Right lobe of liver (tissue), 6 donors: ENCODE results near the gene PCLO. TPM values are rescaled to one million over a fixed set of nuclear protein-coding genes. Genes with fewer than 3 reads are reported as not detected.
"Not testable (repeated sequence)": the region's sequence is repeated elsewhere in the genome, so short reads cannot be mapped to it uniquely, and the experiment has no call there.

Source experiments
- ATAC-seq, 4 donors: fragments of 200-7000 bp; cut with Tn5 transposase; one replicate each; pipeline ENCODE4 v1.9.1; 2020; ENCODE audit warnings: mild to moderate bottlenecking in 4 of 4, moderate library complexity in 4 of 4
- DNase-seq, 3 donors: peaks; one replicate each; pipeline ENCODE4 v3.0.0-alpha.2; 2020
- H3K27ac ChIP-seq, 3 donors: fragments of 200-600 bp; one replicate each; pipeline ENCODE4 v1.8.0; 2022
- H3K27me3 ChIP-seq, 2 donors: fragments of 200-600 bp; one replicate each; pipeline ENCODE4 v1.8.0; 2022
- H3K36me3 ChIP-seq, 4 donors: fragments of 200-600 bp; sonication (generic) in 1 of 4; one replicate each; pipeline versions ENCODE4 v1.5.1 to v1.8.0; 2017 to 2022; ENCODE audit warnings: control low read depth in 1 of 4
- H3K4me1 ChIP-seq, 4 donors: fragments of 200-600 bp; sonication (generic) in 1 of 4; one replicate each; pipeline versions ENCODE4 v1.5.1 to v1.8.0; 2017 to 2022; ENCODE audit warnings: control low read depth in 1 of 4
- H3K4me3 ChIP-seq, 3 donors: fragments of 200-600 bp; one replicate each; pipeline ENCODE4 v1.8.0; 2022
- H3K9me3 ChIP-seq, 4 donors: fragments of 200-600 bp; sonication (generic) in 1 of 4; one replicate each; pipeline versions ENCODE4 v1.5.1 to v1.8.0; 2017 to 2022; ENCODE audit warnings: control low read depth in 1 of 4
- POLR2A ChIP-seq: fragments of 450-650 bp; IDR thresholded peaks from one replicate; pipeline ENCODE4 v1.6.1; 2017; ENCODE audit warnings: antibody characterized with exemption, mild to moderate bottlenecking
- WGBS: methylation state at CpG from one replicate; pipeline ENCODE4 v1.1.6; 2018; ENCODE audit warnings: low coverage, low lambda C conversion rate; ENCODE audit not compliant: insufficient coverage; ENCODE audit errors: missing lambda C conversion rate; 5-methylcytosine and 5-hydroxymethylcytosine counted together
- intact Hi-C, 2 donors: fragments of 100-400 bp; cut with DNase I; formaldehyde crosslinking; loops; one replicate each; pipeline versions ENCODE4 v1.11.2 to v1.14.1; 2022
- total RNA-seq, 6 experiments: library from RNA; depleted of rRNA in 2 of 6; stranded (reverse); fragments of >200 nt in 2 of 6; fragmentation: NEBNext Ultra II Directional in 3 of 6; extraction: Animal tissue kit (Norgen Biotek cat#: 25700) in 3 of 6; gene quantifications; one replicate each; pipeline versions ENCODE4 v1.1.0 to v1.2.4, GENCODE V29; 2016 to 2023
- TF ChIP-seq, protein P1 (sequence below), 4 donors: fragments of 200-600 bp in 3 of 4; fragments of 450-650 bp in 1 of 4; IDR thresholded peaks; one replicate each; pipeline versions ENCODE4 v1.5.1 to v1.8.0; 2016 to 2022; ENCODE audit warnings: antibody characterized with exemption in 4 of 4, mild to moderate bottlenecking in 2 of 4
- donor health status: DM: no; HTN: yes; CAD: no.
- donor health status: DM: no; HTN: no; CAD: no.
- donor health status: DM: no; HTN: no; CAD: no.
- donor health status: DM: no; HTN: yes; CAD: no.
- donor health status: DM: no; HTN: yes; CAD: no.

PCLO gene
- total RNA-seq, 6 experiments from 2014 or later = 0.22 to 1.1 (median 0.33) TPM

GRCh38 chr7:83040484-83040883, 122.2 kb downstream of the PCLO start:
- Histone ChIP-seq H3K9me3 (no peaks in the 10 kb centered on the region), H3K4me1 (no peaks in the 10 kb centered on the region), H3K36me3 (no peaks in the 10 kb centered on the region), H3K4me3 (no peak overlapping the region), H3K27me3 (no peaks in the 10 kb centered on the region), H3K27ac (no peak overlapping the region)
- intact Hi-C loops = no loop called here
- TF ChIP-seq POLR2A = no peak
- TF ChIP-seq, protein P1, sequence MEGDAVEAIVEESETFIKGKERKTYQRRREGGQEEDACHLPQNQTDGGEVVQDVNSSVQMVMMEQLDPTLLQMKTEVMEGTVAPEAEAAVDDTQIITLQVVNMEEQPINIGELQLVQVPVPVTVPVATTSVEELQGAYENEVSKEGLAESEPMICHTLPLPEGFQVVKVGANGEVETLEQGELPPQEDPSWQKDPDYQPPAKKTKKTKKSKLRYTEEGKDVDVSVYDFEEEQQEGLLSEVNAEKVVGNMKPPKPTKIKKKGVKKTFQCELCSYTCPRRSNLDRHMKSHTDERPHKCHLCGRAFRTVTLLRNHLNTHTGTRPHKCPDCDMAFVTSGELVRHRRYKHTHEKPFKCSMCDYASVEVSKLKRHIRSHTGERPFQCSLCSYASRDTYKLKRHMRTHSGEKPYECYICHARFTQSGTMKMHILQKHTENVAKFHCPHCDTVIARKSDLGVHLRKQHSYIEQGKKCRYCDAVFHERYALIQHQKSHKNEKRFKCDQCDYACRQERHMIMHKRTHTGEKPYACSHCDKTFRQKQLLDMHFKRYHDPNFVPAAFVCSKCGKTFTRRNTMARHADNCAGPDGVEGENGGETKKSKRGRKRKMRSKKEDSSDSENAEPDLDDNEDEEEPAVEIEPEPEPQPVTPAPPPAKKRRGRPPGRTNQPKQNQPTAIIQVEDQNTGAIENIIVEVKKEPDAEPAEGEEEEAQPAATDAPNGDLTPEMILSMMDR (IDR thresholded peaks at IDR 0.05) = no peak
- no peak for DNase-seq
- ATAC-seq = no peak
- 44% methylated on average over 3 of the region's 3 CpGs for WGBS

DNA sequence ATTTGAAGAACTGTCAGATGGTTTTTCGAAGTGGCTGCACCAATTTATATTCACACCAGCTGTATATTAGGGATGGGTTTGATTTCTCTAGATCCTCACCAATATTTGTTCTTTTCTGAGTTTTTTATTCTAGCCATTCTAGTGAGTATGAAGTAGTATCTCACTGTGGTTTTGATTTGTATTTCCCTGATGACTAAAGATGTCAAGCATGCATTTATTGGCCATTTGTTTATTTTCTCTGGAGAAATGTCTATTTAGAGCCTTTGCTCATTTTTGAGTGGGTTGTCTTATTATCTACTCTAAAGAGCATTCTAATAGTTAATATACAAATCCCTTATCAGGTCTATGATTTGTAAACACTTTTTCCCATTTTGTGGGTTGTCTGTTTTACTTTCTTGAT, 123.9 kb downstream of the PCLO start:
- H3K27ac ChIP-seq = no peak overlapping the region
- intact Hi-C loops = no loop called here
- no peaks in the 10 kb centered on the region for H3K36me3 ChIP-seq
- ATAC-seq (no peak), DNase-seq (no peak)
- WGBS = 54% methylated on average over 1 of the region's 1 CpG
- no peaks in the 10 kb centered on the region for H3K4me1 ChIP-seq
- no peaks in the 10 kb centered on the region for H3K27me3 ChIP-seq
- no peak overlapping the region for H3K4me3 ChIP-seq
- H3K9me3 ChIP-seq = no peaks in the 10 kb centered on the region
- no peak for TF ChIP-seq POLR2A
- TF ChIP-seq, protein P1 (IDR thresholded peaks at IDR 0.05) = no peak

DNA sequence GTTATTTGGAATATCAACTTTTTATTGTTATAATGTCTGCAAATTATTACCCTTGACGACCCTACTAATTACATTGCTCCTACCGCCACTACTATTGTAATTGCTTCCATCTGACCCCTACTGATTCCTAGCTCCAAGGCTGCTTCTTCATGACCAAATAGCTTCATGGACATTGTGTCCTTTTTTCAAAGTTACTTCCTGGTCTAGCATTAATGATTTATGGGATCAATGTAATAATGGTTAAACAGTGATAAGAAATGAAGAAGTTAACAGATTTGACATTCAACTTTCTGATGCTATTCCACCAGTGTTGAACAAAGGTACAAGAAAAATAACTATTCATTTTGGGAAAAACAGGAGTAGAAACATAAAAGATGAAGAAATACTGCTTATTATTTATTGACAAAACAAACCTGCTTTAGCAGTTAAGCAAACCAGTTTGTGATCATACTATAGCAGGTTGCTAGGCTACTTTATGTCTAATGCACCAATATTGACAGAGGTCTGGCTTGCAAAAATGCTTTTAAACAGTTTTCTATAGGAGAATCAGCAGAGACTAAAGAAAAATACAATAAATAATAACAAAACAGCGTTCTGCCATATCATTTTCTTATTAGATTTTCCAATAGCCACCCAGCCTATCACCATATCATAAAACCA, 125.8 kb downstream of the PCLO start:
- DNase-seq (no peak), ATAC-seq (no peak)
- TF ChIP-seq POLR2A = no peak
- TF ChIP-seq, protein P1 (IDR thresholded peaks at IDR 0.05) = no peak
- no peaks in the 10 kb centered on the region for H3K36me3 ChIP-seq
- intact Hi-C loops = no loop called here
- no peaks in the 10 kb centered on the region for H3K27me3 ChIP-seq
- H3K4me3 ChIP-seq = no peak overlapping the region
- no peaks in the 10 kb centered on the region for H3K9me3 ChIP-seq
- no peak overlapping the region for H3K27ac ChIP-seq
- H3K4me1 ChIP-seq = no peaks in the 10 kb centered on the region
- 50% methylated on average over 3 of the region's 3 CpGs for WGBS

DNA sequence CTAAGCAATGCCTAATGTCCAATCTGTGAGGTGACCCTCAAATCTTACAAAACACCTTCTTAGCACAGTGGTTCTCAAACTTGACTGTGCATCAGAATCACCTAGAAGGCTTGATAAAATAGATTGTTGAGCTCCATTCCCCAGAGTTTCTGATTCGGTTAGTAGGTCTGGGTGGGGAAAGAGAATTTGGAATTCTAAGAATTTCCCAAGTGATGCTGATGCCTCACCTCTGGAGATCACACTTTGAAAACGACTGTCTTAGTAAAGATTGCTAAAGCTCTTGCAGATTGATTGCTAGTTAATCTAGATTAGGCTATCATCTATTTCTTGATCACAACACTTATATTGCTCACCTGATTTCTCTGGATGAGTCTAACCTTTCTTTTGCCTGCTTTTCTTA, 126.6 kb downstream of the PCLO start:
- WGBS = 36% methylated on average over 1 of the region's 2 CpGs
- Histone ChIP-seq H3K27ac (no peak overlapping the region), H3K4me3 (no peak overlapping the region), H3K27me3 (no peaks in the 10 kb centered on the region), H3K36me3 (no peaks in the 10 kb centered on the region), H3K4me1 (no peaks in the 10 kb centered on the region), H3K9me3 (no peaks in the 10 kb centered on the region)
- TF ChIP-seq, protein P1 (IDR thresholded peaks at IDR 0.05) = no peak
- TF ChIP-seq POLR2A = no peak
- ATAC-seq (no peak), DNase-seq (no peak)
- intact Hi-C loops = no loop called here

DNA sequence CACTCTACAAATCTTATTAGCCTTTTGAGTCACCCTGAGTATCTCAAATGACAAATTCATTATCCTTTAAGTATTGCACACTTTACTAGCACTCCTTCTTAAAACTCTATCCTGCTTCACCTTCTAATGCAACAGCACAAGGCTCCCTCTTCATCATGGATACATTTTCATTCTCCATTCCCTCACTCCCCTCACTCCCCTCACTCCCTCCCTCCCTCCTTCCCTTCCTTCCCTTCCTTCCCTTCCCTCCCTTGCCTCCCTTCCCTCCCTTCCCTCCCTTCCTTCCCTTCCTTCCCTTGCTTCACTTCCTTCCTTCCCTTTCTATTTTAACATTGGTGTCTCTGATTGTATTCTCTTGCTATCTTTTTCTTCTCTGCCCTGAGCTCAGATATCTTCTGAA, 130.5 kb downstream of the PCLO start:
- intact Hi-C loops = no loop called here
- ATAC-seq = no peak
- no peak overlapping the region for H3K27ac ChIP-seq
- no peak overlapping the region for H3K4me3 ChIP-seq
- H3K36me3 ChIP-seq = no peaks in the 10 kb centered on the region
- no peaks in the 10 kb centered on the region for H3K4me1 ChIP-seq
- no peaks in the 10 kb centered on the region for H3K9me3 ChIP-seq
- DNase-seq = no peak
- H3K27me3 ChIP-seq = no peaks in the 10 kb centered on the region
- TF ChIP-seq, protein P1 (IDR thresholded peaks at IDR 0.05) = no peak
- TF ChIP-seq POLR2A = no peak

DNA sequence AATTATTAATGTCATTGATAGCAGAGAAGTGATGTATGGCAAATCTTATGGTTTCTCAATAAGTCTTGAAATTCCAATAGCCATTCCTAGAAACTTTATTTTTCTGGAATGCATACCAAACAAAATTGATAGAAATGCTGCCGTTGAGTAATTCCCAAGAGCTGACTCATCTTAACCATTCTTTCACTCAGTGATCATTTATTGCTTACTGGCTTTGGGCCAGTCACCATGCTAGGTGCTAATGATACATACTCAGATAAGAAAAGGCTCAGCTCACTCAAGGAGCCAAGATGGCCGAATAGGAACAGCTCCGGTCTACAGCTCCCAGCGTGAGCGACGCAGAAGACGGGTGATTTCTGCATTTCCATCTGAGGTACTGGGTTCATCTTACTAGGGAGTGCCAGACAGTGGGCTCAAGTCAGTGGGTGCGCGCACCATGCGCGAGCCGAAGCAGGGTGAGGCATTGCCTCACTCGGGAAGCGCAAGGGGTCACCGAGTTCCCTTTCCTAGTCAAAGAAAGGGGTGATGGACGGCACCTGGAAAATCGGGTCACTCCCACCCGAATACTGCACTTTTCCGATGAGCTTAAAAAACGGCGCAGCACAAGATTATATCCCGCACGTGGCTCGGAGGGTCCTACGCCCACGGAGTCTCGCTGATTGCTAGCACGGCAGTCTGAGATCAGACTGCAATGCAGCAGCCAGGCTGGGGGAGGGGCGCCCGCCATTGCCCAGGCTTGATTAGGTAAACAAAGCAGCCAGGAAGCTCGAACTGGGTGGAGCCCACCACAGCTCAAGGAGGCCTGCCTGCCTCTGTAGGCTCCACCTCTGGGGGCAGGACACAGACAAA, 138.6 kb downstream of the PCLO start:
- ATAC-seq, H3K4me1 ChIP-seq, H3K9me3 ChIP-seq, intact Hi-C loops, DNase-seq, H3K27me3 ChIP-seq, H3K4me3 ChIP-seq, H3K27ac ChIP-seq, H3K36me3 ChIP-seq: not testable (repeated sequence)
- WGBS = 87% methylated on average over 15 of the region's 31 CpGs
